Endothelial cell of hepatic sinusoid (primary cell): Measurements from ENCODE around the gene NSMCE1.
"Not testable (repeated sequence)": the region's sequence is repeated elsewhere in the genome, so short reads cannot be mapped to it uniquely, and the experiment has no call there.

Experiments used
- in situ Hi-C: cut with HindIII; loops from 2 replicates; pipeline ENCODE4 v1.10.0; 2017; ENCODE audit warnings: low sequenced_read_pairs

Gene NSMCE1

GRCh38 chr16:27272697-27273096, 4.1 kb upstream of the NSMCE1 start:
- in situ Hi-C loops: loop anchor here (5.0 kb wide), 1 partner anchor 85 kb away; no protein-coding TSS in a partner anchor

GRCh38 chr16:27272076-27272475, 3.5 kb upstream of the NSMCE1 start:
- in situ Hi-C loops: loop anchor here (5.0 kb wide), 1 partner anchor 85 kb away; no protein-coding TSS in a partner anchor

- in situ Hi-C loops: loop anchor here (5.0 kb wide), 1 partner anchor 83 kb away; no protein-coding TSS in a partner anchor
Observed at GRCh38 chr16:27270349-27270748, 1.8 kb upstream of the NSMCE1 start.

GRCh38 chr16:27269300-27270150, 953 bp upstream of the NSMCE1 start:
- in situ Hi-C loops: loop anchor here (5.0 kb wide), 1 partner anchor 82 kb away; no protein-coding TSS in a partner anchor

- in situ Hi-C loops: no loop called here
Observed at GRCh38 chr16:27267037-27267677, 1.4 kb downstream of the NSMCE1 start.

GRCh38 chr16:27265982-27266381, 2.6 kb downstream of the NSMCE1 start:
- in situ Hi-C loops: no loop called here

GRCh38 chr16:27264151-27264550, 4.4 kb downstream of the NSMCE1 start:
- in situ Hi-C loops: no loop called here

- in situ Hi-C loops: not testable (repeated sequence)
Observed at GRCh38 chr16:27262904-27263423, 5.6 kb downstream of the NSMCE1 start.

GRCh38 chr16:27259710-27260109, 8.9 kb downstream of the NSMCE1 start:
- in situ Hi-C loops: no loop called here

- in situ Hi-C loops: no loop called here
Observed at GRCh38 chr16:27258241-27258734, 10.3 kb downstream of the NSMCE1 start.

- in situ Hi-C loops: no loop called here
Observed at GRCh38 chr16:27257271-27257670, 11.3 kb downstream of the NSMCE1 start.

GRCh38 chr16:27256861-27257260, 11.7 kb downstream of the NSMCE1 start:
- in situ Hi-C loops: no loop called here

GRCh38 chr16:27254262-27254811, 14.2 kb downstream of the NSMCE1 start:
- in situ Hi-C loops: no loop called here

GRCh38 chr16:27253526-27253930, 15.0 kb downstream of the NSMCE1 start:
- in situ Hi-C loops: no loop called here

- in situ Hi-C loops: no loop called here
Observed at GRCh38 chr16:27252206-27252585, 16.4 kb downstream of the NSMCE1 start.

- in situ Hi-C loops: no loop called here
Observed at GRCh38 chr16:27251541-27252205, 16.9 kb downstream of the NSMCE1 start.

GRCh38 chr16:27248886-27249285, 19.7 kb downstream of the NSMCE1 start:
- in situ Hi-C loops: not testable (repeated sequence)

- in situ Hi-C loops: no loop called here
Observed at GRCh38 chr16:27248036-27248435, 20.5 kb downstream of the NSMCE1 start.

- in situ Hi-C loops: not testable (repeated sequence)
Observed at GRCh38 chr16:27247076-27247475, 21.5 kb downstream of the NSMCE1 start.

GRCh38 chr16:27246439-27246838, 22.1 kb downstream of the NSMCE1 start:
- in situ Hi-C loops: no loop called here
